ENCODE data around the gene TP53I13.

DNA sequence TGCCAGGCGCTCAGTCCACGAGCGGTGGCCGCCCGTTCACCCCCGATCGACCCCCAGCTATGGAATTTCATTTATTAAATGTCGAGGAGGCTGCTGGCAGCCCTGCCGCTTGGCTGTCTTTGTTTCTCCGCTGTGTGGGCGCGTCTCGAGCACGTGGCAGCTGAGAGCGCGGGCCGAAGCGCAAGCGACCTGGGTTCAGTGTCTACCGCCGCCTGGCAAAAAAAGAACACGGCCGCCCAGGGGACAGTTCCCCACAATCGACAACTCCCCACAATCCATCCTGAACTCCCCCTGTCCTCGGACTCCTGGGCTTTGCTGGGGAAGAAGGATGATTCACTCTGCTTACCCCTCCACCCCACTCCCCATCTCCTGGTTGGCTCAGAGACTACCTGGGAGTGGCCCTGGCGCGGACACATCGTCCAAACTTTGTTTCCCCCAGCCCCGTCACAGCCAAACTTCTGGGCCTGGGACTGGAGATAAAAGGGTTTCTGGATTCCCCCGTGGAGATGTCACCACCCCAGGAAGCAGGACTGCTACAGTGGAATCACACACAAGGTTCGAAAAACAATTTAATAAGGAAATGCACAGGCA lies 22.7 kb downstream of the TP53I13 start:
- TF ChIP-seq, protein P1, sequence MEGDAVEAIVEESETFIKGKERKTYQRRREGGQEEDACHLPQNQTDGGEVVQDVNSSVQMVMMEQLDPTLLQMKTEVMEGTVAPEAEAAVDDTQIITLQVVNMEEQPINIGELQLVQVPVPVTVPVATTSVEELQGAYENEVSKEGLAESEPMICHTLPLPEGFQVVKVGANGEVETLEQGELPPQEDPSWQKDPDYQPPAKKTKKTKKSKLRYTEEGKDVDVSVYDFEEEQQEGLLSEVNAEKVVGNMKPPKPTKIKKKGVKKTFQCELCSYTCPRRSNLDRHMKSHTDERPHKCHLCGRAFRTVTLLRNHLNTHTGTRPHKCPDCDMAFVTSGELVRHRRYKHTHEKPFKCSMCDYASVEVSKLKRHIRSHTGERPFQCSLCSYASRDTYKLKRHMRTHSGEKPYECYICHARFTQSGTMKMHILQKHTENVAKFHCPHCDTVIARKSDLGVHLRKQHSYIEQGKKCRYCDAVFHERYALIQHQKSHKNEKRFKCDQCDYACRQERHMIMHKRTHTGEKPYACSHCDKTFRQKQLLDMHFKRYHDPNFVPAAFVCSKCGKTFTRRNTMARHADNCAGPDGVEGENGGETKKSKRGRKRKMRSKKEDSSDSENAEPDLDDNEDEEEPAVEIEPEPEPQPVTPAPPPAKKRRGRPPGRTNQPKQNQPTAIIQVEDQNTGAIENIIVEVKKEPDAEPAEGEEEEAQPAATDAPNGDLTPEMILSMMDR (IDR thresholded peaks at IDR 0.05; ENCODE audit: low read length) = no peak
- no peak for TF ChIP-seq EZH2 (IDR thresholded peaks at IDR 0.05; ENCODE audit: borderline replicate concordance, low read length)

Measured in OCI-LY1 (cell line).